Measurements from ENCODE around the gene UNC93B1. TPM values are rescaled to one million over a fixed set of nuclear protein-coding genes. Genes with fewer than 3 reads are reported as not detected.

UNC93B1 gene
- total RNA-seq, 1 donor from 2014 or later = 15.9 TPM

- H3K27me3 Mint-ChIP-seq (ENCODE audit: low read depth) = no peaks in the 10 kb centered on the region
- H3K36me3 Mint-ChIP-seq (ENCODE audit: low read depth) = no peaks in the 10 kb centered on the region
- peak overlapping the region; percentile 27 for H3K27ac Mint-ChIP-seq (ENCODE audit: unreplicated experiment)
- no peak overlapping the region for H3K4me3 Mint-ChIP-seq (ENCODE audit: unreplicated experiment)
- H3K4me1 Mint-ChIP-seq (ENCODE audit: low read depth) = peaks cover 24% of the 10 kb centered on the region
- peak; percentile 72 for DNase-seq (ENCODE audit: low spot score)
- no peaks in the 10 kb centered on the region for H3K9me3 Mint-ChIP-seq (ENCODE audit: low read depth)
- TF ChIP-seq, protein P1, sequence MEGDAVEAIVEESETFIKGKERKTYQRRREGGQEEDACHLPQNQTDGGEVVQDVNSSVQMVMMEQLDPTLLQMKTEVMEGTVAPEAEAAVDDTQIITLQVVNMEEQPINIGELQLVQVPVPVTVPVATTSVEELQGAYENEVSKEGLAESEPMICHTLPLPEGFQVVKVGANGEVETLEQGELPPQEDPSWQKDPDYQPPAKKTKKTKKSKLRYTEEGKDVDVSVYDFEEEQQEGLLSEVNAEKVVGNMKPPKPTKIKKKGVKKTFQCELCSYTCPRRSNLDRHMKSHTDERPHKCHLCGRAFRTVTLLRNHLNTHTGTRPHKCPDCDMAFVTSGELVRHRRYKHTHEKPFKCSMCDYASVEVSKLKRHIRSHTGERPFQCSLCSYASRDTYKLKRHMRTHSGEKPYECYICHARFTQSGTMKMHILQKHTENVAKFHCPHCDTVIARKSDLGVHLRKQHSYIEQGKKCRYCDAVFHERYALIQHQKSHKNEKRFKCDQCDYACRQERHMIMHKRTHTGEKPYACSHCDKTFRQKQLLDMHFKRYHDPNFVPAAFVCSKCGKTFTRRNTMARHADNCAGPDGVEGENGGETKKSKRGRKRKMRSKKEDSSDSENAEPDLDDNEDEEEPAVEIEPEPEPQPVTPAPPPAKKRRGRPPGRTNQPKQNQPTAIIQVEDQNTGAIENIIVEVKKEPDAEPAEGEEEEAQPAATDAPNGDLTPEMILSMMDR (IDR thresholded peaks at IDR 0.05) = no peak
Observed at GRCh38 chr11:68041617-68042218, 37.8 kb upstream of the UNC93B1 start.

DNA sequence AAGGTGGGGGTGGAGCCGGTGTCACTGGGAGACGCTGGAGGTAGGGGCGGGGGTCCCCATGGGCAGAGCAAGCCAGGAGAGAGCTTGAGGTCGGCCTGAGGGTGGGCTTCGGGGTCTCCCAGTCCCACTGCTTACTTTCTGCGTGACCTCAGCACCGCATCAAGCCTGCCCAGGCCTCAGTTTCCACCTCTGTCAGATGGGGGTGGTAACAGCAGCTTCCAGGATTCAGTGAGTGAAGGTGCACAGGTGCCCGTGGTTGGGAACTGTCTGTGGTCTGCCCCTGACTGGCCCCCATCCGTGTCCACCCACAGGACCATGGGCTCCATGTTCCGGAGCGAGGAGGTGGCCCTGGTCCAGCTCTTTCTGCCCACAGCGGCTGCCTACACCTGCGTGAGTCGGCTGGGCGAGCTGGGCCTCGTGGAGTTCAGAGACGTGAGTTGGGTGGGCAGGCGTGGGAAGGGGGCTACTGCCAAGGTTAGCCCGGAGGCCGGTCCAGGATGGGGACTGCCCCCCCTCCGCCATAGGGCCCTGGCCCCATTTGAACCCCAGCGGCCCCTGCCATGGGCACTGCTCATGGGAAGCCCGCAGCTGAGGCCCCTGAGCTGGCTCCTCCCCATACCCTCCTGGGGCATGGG, 37.2 kb upstream of the UNC93B1 start:
- Mint-ChIP-seq H3K4me3 (ENCODE audit: unreplicated experiment) (peak overlapping the region; percentile 72), H3K36me3 (ENCODE audit: low read depth) (no peaks in the 10 kb centered on the region), H3K27ac (ENCODE audit: unreplicated experiment) (peak overlapping the region; percentile 85), H3K9me3 (ENCODE audit: low read depth) (no peaks in the 10 kb centered on the region), H3K27me3 (ENCODE audit: low read depth) (no peaks in the 10 kb centered on the region), H3K4me1 (ENCODE audit: low read depth) (peaks cover 24% of the 10 kb centered on the region)
- DNase-seq (ENCODE audit: low spot score) = peak; percentile 90
- TF ChIP-seq, protein P1 (IDR thresholded peaks at IDR 0.05) = no peak

GRCh38 chr11:68040101-68040956, 36.4 kb upstream of the UNC93B1 start:
- Mint-ChIP-seq H3K27me3 (ENCODE audit: low read depth) (no peaks in the 10 kb centered on the region), H3K27ac (ENCODE audit: unreplicated experiment) (peak overlapping the region; percentile 85), H3K9me3 (ENCODE audit: low read depth) (no peaks in the 10 kb centered on the region), H3K4me3 (ENCODE audit: unreplicated experiment) (peak overlapping the region; percentile 72), H3K4me1 (ENCODE audit: low read depth) (peaks cover 24% of the 10 kb centered on the region), H3K36me3 (ENCODE audit: low read depth) (no peaks in the 10 kb centered on the region)
- peak; percentile 88 for DNase-seq (ENCODE audit: low spot score)
- TF ChIP-seq, protein P1 (IDR thresholded peaks at IDR 0.05) = no peak

DNA sequence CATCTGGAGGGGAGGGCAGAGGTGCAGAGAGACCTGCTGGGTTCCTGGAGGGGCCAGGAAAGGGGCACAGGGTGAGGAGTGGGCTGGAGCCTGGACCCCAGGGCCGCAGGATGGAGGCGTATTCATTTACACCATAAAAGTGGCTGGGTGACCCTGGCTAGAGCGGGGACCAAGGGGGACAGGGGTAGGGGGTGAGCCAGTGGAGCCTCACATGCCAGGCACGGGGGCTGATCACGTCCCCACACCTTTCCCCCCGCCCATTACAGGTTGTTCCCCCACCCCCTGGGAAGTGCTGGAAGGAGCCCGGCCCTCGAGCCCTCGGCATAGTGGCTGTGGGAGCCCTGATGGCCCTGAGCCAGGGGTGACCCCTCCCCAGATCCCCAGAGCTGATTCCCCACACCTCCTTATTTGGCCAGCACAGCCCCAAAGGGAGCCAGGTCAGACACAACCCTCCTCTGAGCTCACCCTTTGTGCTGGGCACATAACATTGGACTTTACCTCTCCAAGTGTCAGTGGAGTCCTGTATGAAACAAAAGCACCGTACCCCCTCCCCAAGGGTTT, 35.7 kb upstream of the UNC93B1 start:
- peak; percentile 55 for DNase-seq (ENCODE audit: low spot score)
- H3K27me3 Mint-ChIP-seq (ENCODE audit: low read depth) = no peaks in the 10 kb centered on the region
- peak overlapping the region; percentile 85 for H3K27ac Mint-ChIP-seq (ENCODE audit: unreplicated experiment)
- peaks cover 24% of the 10 kb centered on the region for H3K4me1 Mint-ChIP-seq (ENCODE audit: low read depth)
- peak overlapping the region; percentile 72 for H3K4me3 Mint-ChIP-seq (ENCODE audit: unreplicated experiment)
- H3K36me3 Mint-ChIP-seq (ENCODE audit: low read depth) = no peaks in the 10 kb centered on the region
- TF ChIP-seq, protein P1 (IDR thresholded peaks at IDR 0.05) = no peak
- H3K9me3 Mint-ChIP-seq (ENCODE audit: low read depth) = no peaks in the 10 kb centered on the region

All from chondrocyte (in vitro differentiated cells).